B cell (primary cell): ENCODE results near the gene ZNF746. TPM values are rescaled to one million over a fixed set of nuclear protein-coding genes. Genes with fewer than 3 reads are reported as not detected.

Experiments
- ATAC-seq: fragments of 200-7000 bp; cut with Tn5 transposase; one replicate; pipeline ENCODE4 v1.10.0; 2021; ENCODE audit warnings: low read depth, mild to moderate bottlenecking, moderate number of reproducible peaks, moderate library complexity
- CTCF ChIA-PET: fragments of 350-600 bp; sonication (Branson Sonifier 250); formaldehyde crosslinking; loops from one replicate; lab custom pipeline; 2021; ENCODE audit warnings: antibody characterized with exemption, inconsistent platforms; lab: Charles Lee
- POLR2A ChIA-PET: fragments of 350-600 bp; sonication (Branson Sonifier 250); formaldehyde crosslinking; loops from one replicate; lab custom pipeline; 2021; ENCODE audit warnings: antibody characterized with exemption; lab: Charles Lee
- DNase-seq: peaks from one replicate; pipeline ENCODE4 v3.0.0; 2013
- H2AFZ ChIP-seq: 2 replicates; pipeline ENCODE4 v1.6.1; 2012; ENCODE audit warnings: mild to moderate bottlenecking, low read depth, low read length; ENCODE audit not compliant: insufficient read depth, poor library complexity, severe bottlenecking
- H3K27ac ChIP-seq, 2 donors: 1 replicate in 1 of 2; 2 replicates in 1 of 2; pipeline ENCODE4 v1.5.1; 2012 to 2013; ENCODE audit warnings: low read length in 2 of 2, mild to moderate bottlenecking in 2 of 2, moderate library complexity in 1 of 2
- H3K27me3 ChIP-seq, 4 experiments: fragments of 200-600 bp in 1 of 4; sonication (generic) in 1 of 4; replicated peaks in 1 of 4; 1 replicate in 2 of 4; 2 replicates in 2 of 4; pipeline versions ENCODE4 v1.6.1 to v1.7.0; 2013 to 2016; ENCODE audit warnings: low read length in 3 of 4, mild to moderate bottlenecking in 2 of 4, mixed read lengths in 1 of 4, moderate library complexity in 1 of 4; ENCODE audit not compliant: insufficient read depth in 4 of 4, control insufficient read depth in 3 of 4; ENCODE audit errors: control extremely low read depth in 1 of 4
- H3K36me3 ChIP-seq, 2 experiments: replicated peaks in 1 of 2; 1 replicate in 1 of 2; 2 replicates in 1 of 2; pipeline versions ENCODE4 v1.6.1 to v1.7.1; 2013; ENCODE audit warnings: low read length in 1 of 2; ENCODE audit not compliant: insufficient read depth in 2 of 2, control insufficient read depth in 1 of 2; ENCODE audit errors: control extremely low read depth in 1 of 2, extremely low read depth in 1 of 2
- H3K4me1 ChIP-seq, 2 donors: fragments of 200-600 bp in 1 of 2; sonication (generic) in 1 of 2; 1 replicate in 1 of 2; 2 replicates in 1 of 2; pipeline versions ENCODE4 v1.5.1 to v1.6.1; 2013 to 2017; ENCODE audit warnings: low read length in 2 of 2; ENCODE audit not compliant: control insufficient read depth in 2 of 2, insufficient read depth in 2 of 2
- H3K4me2 ChIP-seq: replicated peaks from 2 replicates; pipeline ENCODE3; 2012; ENCODE audit warnings: mild to moderate bottlenecking, low read depth, low read length; ENCODE audit not compliant: poor library complexity, severe bottlenecking
- H3K4me3 ChIP-seq, 5 experiments: fragments of 200-600 bp in 1 of 5; sonication (generic) in 1 of 5; 1 replicate in 3 of 5; 2 replicates in 2 of 5; pipeline versions ENCODE4 v1.5.1 to v1.7.0; 2011 to 2016; ENCODE audit warnings: low read length in 4 of 5, mild to moderate bottlenecking in 4 of 5, low read depth in 2 of 5, control low read depth in 1 of 5, moderate library complexity in 1 of 5; ENCODE audit not compliant: insufficient read depth in 1 of 5; ENCODE audit errors: control extremely low read depth in 1 of 5, extremely low read depth in 1 of 5
- H3K79me2 ChIP-seq: fragments of 200-600 bp; sonication (generic); one replicate; pipeline ENCODE4 v1.6.0; 2016; ENCODE audit warnings: low read length; ENCODE audit not compliant: control insufficient read depth, insufficient read depth
- H3K9ac ChIP-seq: fragments of 200-600 bp; sonication (generic); 2 replicates; pipeline ENCODE4 v1.6.1; 2017; ENCODE audit warnings: mild to moderate bottlenecking, low read length, moderate library complexity
- H3K9me3 ChIP-seq, 3 donors: one replicate each; pipeline versions ENCODE4 v1.6.1 to v1.7.1; 2013; ENCODE audit warnings: low read length in 2 of 3; ENCODE audit not compliant: control insufficient read depth in 2 of 3, insufficient read depth in 1 of 3; ENCODE audit errors: control extremely low read depth in 1 of 3
- H4K20me1 ChIP-seq: 2 replicates; pipeline ENCODE4 v1.6.0; 2012; ENCODE audit warnings: mild to moderate bottlenecking, low read length; ENCODE audit not compliant: insufficient read depth, control insufficient read depth, poor library complexity, severe bottlenecking
- H3K27ac Mint-ChIP-seq: one replicate; pipeline ENCODE4 v1.8.0; 2021; ENCODE audit warnings: mixed read lengths
- H3K27me3 Mint-ChIP-seq: one replicate; pipeline ENCODE4 v1.8.0; 2021; ENCODE audit warnings: mixed read lengths
- H3K4me1 Mint-ChIP-seq: one replicate; pipeline ENCODE4 v1.8.0; 2021; ENCODE audit warnings: mixed read lengths
- H3K4me3 Mint-ChIP-seq: one replicate; pipeline ENCODE4 v1.8.0; 2021; ENCODE audit warnings: mixed read lengths
- H3K9me3 Mint-ChIP-seq: one replicate; pipeline ENCODE4 v1.8.0; 2022; ENCODE audit warnings: mixed read lengths; ENCODE audit not compliant: insufficient read depth
- EZH2 ChIP-seq: IDR thresholded peaks from 2 replicates; pipeline ENCODE4 v1.6.1; 2012; ENCODE audit warnings: borderline replicate concordance, low read depth, mild to moderate bottlenecking, moderate library complexity, low read length; ENCODE audit not compliant: insufficient read depth, poor library complexity, severe bottlenecking
- WGBS: methylation state at CpG from one replicate; pipeline ENCODE4 v1.1.5; 2013; ENCODE audit warnings: missing lambda C conversion rate; ENCODE audit not compliant: insufficient coverage; 5-methylcytosine and 5-hydroxymethylcytosine counted together
- intact Hi-C: fragments of 100-400 bp; cut with micrococcal nuclease; formaldehyde crosslinking; loops from one replicate; pipeline ENCODE4 v1.10.0; 2022
- polyA plus RNA-seq: library from polyadenylated mRNA; depleted of rRNA; stranded (reverse); fragments of >200 nt; gene quantifications from 2 replicates; pipeline ENCODE4 v1.2.3, GENCODE V29; 2012
- total RNA-seq, 2 donors: library from RNA; stranded (reverse); fragments of 120-200 nt in 1 of 2; gene quantifications; 1 replicate in 1 of 2; 2 replicates in 1 of 2; pipeline versions ENCODE4 v1.2.3 to v1.2.4, GENCODE V29; 2013 to 2022
- TF ChIP-seq, protein P1 (sequence below): fragments of 200-600 bp; IDR thresholded peaks from one replicate; pipeline ENCODE4 v1.8.0; 2022; ENCODE audit warnings: antibody characterized with exemption, mild to moderate bottlenecking

ZNF746 gene
- total and polyA plus RNA-seq, 2 donors (not counting 1 experiment from before 2014, with no cell fraction given), result 15.6 to 30.4 TPM

- H3K9me3 ChIP-seq, result peaks cover 0 to 9% (median 1%) of the 10 kb centered on the region in 3 donors
- no peak overlapping the region for H2AFZ ChIP-seq
- peaks cover 11% of the 10 kb centered on the region for H3K79me2 ChIP-seq
- POLR2A ChIA-PET, result no interaction called here
- H3K27ac Mint-ChIP-seq, result no peak overlapping the region
- peaks cover 0 to 44% of the 10 kb centered on the region in 2 experiments for H3K36me3 ChIP-seq
- no peak overlapping the region for H3K9ac ChIP-seq
- H3K27me3 Mint-ChIP-seq, result no peaks in the 10 kb centered on the region
- H3K9me3 Mint-ChIP-seq, result peaks cover 6% of the 10 kb centered on the region
- H4K20me1 ChIP-seq, result peaks cover 7% of the 10 kb centered on the region
- H3K4me3 Mint-ChIP-seq, result no peak overlapping the region
- no peak overlapping the region for H3K4me3 ChIP-seq
- CTCF ChIA-PET, result interaction anchor here (1.0 kb wide), 1 partner anchor 325 kb away, joined by 3 read pairs; no protein-coding TSS in a partner anchor
- intact Hi-C loops, result no loop called here
- no peak for ATAC-seq
- TF ChIP-seq EZH2, result no peak
- TF ChIP-seq, protein P1, sequence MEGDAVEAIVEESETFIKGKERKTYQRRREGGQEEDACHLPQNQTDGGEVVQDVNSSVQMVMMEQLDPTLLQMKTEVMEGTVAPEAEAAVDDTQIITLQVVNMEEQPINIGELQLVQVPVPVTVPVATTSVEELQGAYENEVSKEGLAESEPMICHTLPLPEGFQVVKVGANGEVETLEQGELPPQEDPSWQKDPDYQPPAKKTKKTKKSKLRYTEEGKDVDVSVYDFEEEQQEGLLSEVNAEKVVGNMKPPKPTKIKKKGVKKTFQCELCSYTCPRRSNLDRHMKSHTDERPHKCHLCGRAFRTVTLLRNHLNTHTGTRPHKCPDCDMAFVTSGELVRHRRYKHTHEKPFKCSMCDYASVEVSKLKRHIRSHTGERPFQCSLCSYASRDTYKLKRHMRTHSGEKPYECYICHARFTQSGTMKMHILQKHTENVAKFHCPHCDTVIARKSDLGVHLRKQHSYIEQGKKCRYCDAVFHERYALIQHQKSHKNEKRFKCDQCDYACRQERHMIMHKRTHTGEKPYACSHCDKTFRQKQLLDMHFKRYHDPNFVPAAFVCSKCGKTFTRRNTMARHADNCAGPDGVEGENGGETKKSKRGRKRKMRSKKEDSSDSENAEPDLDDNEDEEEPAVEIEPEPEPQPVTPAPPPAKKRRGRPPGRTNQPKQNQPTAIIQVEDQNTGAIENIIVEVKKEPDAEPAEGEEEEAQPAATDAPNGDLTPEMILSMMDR, result no peak
- H3K4me2 ChIP-seq, result no peak overlapping the region
- DNase-seq, result no peak
- no peaks in the 10 kb centered on the region for H3K4me1 Mint-ChIP-seq
- H3K27me3 ChIP-seq, result no peaks in the 10 kb centered on the region
- no peak overlapping the region for H3K27ac ChIP-seq
- 98% methylated on average over 77 of the region's 77 CpGs for WGBS
- H3K4me1 ChIP-seq, result no peaks in the 10 kb centered on the region
Measured at GRCh38 chr7:149474309-149475120, 23.1 kb downstream of the ZNF746 start.

DNA sequence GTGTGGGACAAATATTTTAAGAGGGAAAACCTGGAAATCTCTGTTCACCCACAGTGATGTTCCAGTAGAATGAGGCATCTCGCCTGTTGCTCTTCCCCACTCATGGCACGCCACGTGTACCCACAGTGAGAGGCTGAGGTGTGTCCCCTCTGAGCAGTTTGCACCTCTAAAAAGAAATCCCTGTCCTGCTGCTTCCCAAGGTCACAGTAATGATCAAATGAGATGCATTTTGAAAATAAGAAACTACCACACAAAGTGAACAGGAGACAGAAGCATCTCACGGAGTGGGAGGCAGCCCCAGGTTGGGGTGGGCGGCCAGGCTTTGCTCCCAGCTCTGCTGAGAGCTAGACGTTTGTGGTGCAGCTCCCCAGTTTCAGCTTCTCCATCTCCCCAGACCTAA is 24.4 kb downstream of the ZNF746 start:
- no peak for TF ChIP-seq EZH2
- TF ChIP-seq, protein P1, result no peak
- peaks cover 11% of the 10 kb centered on the region for H3K79me2 ChIP-seq
- H3K9me3 ChIP-seq, result peaks cover 0 to 6% (median 0%) of the 10 kb centered on the region in 3 donors
- Mint-ChIP-seq H3K27me3 (no peaks in the 10 kb centered on the region), H3K27ac (no peak overlapping the region), H3K4me1 (no peaks in the 10 kb centered on the region), H3K9me3 (no peaks in the 10 kb centered on the region), H3K4me3 (no peak overlapping the region)
- ChIA-PET CTCF (no interaction called here), POLR2A (no interaction called here)
- no peaks in the 10 kb centered on the region for H3K4me1 ChIP-seq
- H3K4me3 ChIP-seq, result no peak overlapping the region
- 100% methylated on average over 3 of the region's 6 CpGs for WGBS
- no peak overlapping the region for H3K4me2 ChIP-seq
- no peak overlapping the region for H2AFZ ChIP-seq
- peaks cover 0 to 41% of the 10 kb centered on the region in 2 experiments for H3K36me3 ChIP-seq
- ATAC-seq, result no peak
- H4K20me1 ChIP-seq, result peaks cover 7% of the 10 kb centered on the region
- H3K27me3 ChIP-seq, result no peaks in the 10 kb centered on the region
- intact Hi-C loops, result no loop called here
- H3K9ac ChIP-seq, result no peak overlapping the region
- DNase-seq, result no peak
- no peak overlapping the region for H3K27ac ChIP-seq
